CD4-positive, alpha-beta T cell treated with Interleukin-15 for 1 hour (primary cell): Measurements from ENCODE around the gene CDK18.

Source experiments
- DNase-seq: peaks from one replicate; pipeline ENCODE4 v3.0.0-alpha.2; 2020

Gene CDK18

DNA sequence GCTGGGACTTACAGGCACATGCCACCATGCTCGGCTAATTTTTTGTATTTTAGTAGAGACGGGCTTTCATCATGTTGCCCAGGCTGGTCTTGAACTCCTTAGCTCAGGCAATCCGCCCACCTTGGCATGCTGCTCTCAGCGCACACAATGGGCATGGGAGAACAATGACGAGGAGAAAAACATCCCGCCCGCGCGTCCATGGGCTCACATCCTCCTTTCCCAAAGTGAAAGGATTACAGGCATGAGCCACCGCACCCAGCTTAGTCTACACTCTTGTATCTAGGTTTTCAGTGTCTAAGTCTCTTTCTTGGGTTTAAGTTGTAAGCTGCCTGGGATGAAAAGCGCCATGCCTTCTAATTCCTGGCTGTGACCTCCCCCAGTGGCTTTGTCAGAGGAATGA, 37.9 kb downstream of the CDK18 start:
- no peak for DNase-seq

GRCh38 chr1:205543351-205544301, 39.2 kb downstream of the CDK18 start:
- DNase-seq, result peak; percentile 43

GRCh38 chr1:205545001-205545919, 40.8 kb downstream of the CDK18 start:
- DNase-seq, result no peak

DNA sequence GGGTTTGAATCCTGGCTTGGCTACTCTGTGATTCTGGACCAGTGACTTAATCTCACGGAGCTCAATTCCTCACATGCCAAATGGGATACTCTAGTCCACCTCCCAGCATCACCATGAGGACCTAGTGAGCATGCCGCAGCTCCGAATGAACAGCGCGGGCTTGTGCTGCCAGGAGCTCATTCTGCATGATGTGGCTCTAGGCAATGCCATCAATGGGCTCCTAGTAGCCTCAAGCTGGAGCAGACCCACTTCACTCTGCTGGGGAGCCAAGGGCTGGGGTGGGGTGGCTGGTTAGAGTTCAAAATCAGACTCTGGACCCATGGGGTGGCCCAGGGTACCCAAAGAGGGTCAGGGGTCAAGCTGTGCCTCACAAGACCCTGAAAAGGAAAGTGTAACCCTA, 41.5 kb downstream of the CDK18 start:
- DNase-seq, result no peak

DNA sequence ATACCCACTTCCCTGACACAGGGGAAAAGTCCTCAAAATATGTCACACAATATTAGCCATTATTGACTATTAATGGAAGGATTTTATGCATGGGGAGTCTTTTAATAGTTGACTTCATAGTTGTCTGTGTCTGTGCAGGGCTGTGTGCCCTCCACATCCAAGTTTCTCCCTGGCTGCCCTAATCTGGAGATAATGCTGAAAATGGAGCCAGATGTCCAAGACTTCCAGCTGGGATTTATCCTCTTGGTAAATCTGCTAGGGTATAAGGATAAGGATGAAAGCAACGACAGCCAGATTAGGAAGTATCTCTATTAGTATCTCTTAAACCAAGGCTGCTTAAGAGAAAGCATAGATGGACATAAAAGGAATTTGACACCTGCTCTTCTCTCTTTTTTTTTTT, 42.1 kb downstream of the CDK18 start:
- DNase-seq, result no peak

DNA sequence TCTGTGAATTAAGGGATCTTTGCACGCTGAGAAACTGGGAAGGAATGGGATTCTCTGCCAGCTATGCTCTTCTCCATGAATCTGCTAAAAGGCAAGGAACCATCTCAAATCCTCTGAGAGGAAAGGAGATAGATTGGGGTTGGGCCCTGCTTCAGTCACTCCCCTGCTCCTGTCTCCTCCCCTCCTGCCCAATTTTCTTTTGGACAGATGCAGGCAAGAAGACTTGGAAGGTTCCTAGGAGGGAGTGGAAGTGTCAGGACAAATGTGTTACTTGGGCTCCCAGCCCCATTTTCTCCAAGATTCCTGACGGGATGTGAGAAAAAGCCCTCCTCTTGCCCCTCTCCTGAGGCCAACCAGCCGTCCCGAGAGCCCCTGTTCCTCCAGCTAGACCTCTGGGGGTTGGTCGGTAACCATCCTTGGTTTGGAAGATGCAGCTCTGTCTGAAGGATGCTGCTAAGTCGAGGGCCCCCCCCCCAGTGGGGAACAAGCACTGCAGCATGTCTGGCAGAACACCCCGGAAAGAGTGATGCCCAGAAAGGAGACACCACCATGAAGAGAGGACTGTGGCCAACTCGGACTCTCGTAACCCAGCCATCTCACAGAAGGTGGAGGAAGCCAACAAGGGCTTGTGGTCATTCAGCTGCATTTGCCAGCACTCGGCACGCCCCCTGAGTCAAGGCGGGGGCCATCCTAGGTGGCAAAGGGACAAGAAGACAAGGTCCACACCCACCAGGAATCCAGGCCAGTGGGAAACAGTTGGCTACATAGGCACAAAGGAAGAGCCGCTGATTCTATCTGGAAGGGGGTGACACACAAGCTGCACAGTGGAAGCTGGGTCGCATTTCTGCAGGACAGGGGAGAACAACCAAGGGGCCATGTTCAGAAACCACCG, 43.7 kb downstream of the CDK18 start:
- DNase-seq, result no peak

DNA sequence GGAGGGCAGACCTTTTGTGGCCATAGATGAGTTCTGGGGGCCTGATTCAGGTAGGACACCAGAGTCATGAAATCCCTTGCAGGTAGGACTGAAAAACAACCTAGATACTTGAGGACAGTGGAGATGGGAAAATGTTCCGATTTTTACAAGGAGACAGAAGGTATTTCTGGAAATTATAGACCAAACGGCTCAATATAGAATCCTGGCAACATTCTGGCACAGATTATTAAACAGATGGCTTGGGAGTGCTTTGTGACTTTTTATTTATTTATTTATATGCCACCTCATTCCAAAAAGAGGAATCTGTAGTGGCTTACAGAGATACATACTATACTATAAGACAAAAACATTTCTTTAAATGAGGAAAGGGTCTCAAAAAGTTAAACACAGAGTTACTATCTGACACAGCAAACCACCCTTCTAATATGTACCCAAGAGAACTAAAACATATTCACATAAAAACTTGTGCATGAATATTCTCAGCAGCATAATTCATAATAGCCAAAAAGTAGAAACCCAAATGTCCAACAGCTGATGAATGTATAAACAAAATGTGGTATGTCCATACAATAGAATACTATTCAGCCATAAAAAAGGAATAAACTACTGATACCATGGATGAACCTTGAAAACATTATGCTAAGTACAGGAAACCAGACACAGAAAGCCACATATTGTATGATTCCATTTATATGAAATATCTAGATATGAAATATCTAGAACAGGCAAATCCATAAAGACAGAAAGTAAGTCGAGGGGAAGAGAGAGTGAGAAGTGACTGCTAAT, 49.8 kb downstream of the CDK18 start:
- no peak for DNase-seq

DNA sequence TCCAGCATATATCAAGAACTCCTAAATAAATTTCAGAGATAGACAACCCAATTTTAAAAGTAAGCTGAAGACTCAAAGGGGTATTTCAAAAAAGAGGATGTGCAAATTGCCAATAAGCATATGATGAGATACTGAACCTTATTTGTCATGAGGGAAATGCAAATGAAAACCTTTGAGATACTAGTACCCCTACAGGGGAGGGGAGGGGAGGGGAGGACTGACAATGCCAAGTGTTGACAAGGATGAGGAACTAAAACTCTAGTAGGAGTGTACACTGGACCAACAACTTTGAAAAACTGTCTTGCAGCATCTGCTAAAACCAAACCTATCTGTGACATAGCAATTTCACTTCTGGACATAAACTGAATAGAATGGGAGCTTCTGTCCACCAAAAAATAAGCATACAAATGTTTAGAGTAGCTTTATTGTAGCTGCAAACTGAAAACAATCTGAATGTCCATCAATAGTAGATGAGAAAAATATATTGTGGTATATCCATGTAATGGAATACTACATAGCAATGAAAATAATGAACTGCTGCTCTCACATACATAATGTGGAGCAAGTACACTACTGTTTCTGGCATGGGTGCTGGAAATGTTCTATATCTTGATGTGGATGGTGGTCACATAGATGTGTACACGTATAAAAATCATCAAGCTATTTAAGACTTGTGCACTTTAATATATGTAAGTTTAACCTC, 57.2 kb downstream of the CDK18 start:
- no peak for DNase-seq

- DNase-seq, result no peak
Measured at GRCh38 chr1:205563927-205564441, 59.5 kb downstream of the CDK18 start.

DNA sequence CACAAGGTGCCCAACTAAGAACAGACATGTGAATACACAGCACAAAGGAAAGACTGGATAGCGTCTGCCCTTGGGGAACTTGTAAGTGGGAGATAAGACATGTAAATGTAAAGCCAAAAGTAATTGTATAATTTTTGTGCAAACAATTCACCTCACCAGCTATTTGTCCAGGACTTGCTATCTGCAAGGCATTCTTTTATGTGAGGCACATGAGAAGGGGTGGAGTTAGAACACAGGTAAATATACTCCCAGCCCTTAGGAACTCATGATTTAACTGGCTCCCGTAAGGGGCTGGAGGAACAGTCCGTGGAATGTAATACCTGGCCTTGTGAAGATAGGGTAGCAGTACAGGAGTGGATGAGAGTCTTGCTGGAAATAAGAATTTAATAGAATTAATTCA, 61.3 kb downstream of the CDK18 start:
- no peak for DNase-seq

- no peak for DNase-seq
Measured at GRCh38 chr1:205567716-205568115, 63.2 kb downstream of the CDK18 start.

GRCh38 chr1:205568135-205568468, 63.6 kb downstream of the CDK18 start:
- no peak for DNase-seq

GRCh38 chr1:205568469-205569361, 64.2 kb downstream of the CDK18 start:
- no peak for DNase-seq

GRCh38 chr1:205569411-205570172, 65.1 kb downstream of the CDK18 start:
- DNase-seq, result no peak

GRCh38 chr1:205570173-205570501, 65.7 kb downstream of the CDK18 start:
- DNase-seq, result no peak

- DNase-seq, result no peak
Measured at GRCh38 chr1:205570796-205571537, 66.5 kb downstream of the CDK18 start.

DNA sequence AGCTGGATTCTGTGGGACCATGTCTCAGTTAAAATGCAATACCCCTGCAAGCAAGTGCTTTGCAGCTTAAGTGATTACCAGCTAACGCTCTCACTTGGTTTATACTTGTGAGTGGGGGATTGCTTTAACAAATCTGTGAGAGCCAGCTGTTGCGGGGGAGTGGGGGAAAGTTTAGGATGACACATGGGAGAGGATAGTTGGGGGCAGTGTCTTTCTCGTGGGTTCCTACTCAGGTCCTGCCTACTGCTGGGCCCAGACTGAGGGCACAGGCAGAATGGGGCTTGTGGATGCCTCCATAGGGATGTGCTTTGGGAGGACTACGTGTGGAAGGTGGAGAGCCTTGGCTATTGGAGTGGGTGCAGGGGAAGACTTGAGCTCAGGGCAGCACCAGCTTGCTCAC, 67.3 kb downstream of the CDK18 start:
- DNase-seq, result no peak

GRCh38 chr1:205572421-205572820, 68.0 kb downstream of the CDK18 start:
- DNase-seq, result no peak
